C4-2B (cell line): ENCODE measurements around the gene SFMBT2.

Source experiments
- ZFX ChIP-seq: fragments of 450-650 bp; IDR thresholded peaks from 2 replicates; pipeline ENCODE4 v1.6.1; 2017
- TF ChIP-seq, protein P1 (sequence below): fragments of 450-650 bp; conservative IDR thresholded peaks from 2 replicates; pipeline ENCODE4 v1.5.1; 2017; ENCODE audit warnings: mild to moderate bottlenecking

DNA sequence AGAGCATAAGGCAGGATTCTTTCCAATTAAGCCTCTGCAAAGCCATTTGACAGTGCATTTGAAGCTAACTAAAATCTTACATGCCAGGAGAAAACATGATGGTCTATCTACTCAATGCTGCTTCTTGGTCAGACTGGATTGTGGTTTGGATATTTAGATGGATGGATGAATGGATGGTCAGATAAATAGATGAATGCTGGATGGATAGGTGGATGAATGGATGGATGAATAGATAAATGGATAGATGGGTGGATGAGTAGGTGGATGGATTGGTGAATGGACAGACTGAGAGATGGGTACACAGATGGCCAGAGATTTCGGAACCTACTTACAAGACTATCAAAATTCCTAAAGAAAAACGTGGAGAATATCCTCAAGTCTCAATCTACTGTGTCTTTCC lies 127.6 kb downstream of the SFMBT2 start:
- TF ChIP-seq, protein P1, sequence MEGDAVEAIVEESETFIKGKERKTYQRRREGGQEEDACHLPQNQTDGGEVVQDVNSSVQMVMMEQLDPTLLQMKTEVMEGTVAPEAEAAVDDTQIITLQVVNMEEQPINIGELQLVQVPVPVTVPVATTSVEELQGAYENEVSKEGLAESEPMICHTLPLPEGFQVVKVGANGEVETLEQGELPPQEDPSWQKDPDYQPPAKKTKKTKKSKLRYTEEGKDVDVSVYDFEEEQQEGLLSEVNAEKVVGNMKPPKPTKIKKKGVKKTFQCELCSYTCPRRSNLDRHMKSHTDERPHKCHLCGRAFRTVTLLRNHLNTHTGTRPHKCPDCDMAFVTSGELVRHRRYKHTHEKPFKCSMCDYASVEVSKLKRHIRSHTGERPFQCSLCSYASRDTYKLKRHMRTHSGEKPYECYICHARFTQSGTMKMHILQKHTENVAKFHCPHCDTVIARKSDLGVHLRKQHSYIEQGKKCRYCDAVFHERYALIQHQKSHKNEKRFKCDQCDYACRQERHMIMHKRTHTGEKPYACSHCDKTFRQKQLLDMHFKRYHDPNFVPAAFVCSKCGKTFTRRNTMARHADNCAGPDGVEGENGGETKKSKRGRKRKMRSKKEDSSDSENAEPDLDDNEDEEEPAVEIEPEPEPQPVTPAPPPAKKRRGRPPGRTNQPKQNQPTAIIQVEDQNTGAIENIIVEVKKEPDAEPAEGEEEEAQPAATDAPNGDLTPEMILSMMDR: no peak
- TF ChIP-seq ZFX: no peak
